Hepatocyte (in vitro differentiated cells): ENCODE results near the gene PGD. TPM values are rescaled to one million over a fixed set of nuclear protein-coding genes. Genes with fewer than 3 reads are reported as not detected.

Source experiments
- DNase-seq: peaks from one replicate; pipeline ENCODE4 v3.0.0-alpha.2; 2016; ENCODE audit warnings: low spot score
- H2AFZ ChIP-seq: fragments of 200-600 bp; sonication (generic); 2 replicates; pipeline ENCODE4 v1.6.0; 2016; ENCODE audit warnings: antibody characterized with exemption, mild to moderate bottlenecking
- H3K27ac ChIP-seq: fragments of 200-600 bp; sonication (generic); 2 replicates; pipeline ENCODE4 v1.5.1; 2016; ENCODE audit warnings: mild to moderate bottlenecking
- H3K27me3 ChIP-seq: fragments of 200-600 bp; sonication (generic); 2 replicates; pipeline ENCODE4 v1.6.1; 2016
- H3K36me3 ChIP-seq: fragments of 200-600 bp; sonication (generic); replicated peaks from 2 replicates; pipeline ENCODE4 v1.5.1; 2016; ENCODE audit warnings: low read depth; ENCODE audit not compliant: insufficient read depth
- H3K4me1 ChIP-seq: fragments of 200-600 bp; sonication (generic); 2 replicates; pipeline ENCODE4 v1.5.1; 2016; ENCODE audit warnings: mild to moderate bottlenecking, moderate library complexity; ENCODE audit not compliant: insufficient read depth
- H3K4me2 ChIP-seq: fragments of 200-600 bp; sonication (generic); 2 replicates; pipeline ENCODE4 v1.6.0; 2016
- H3K4me3 ChIP-seq: fragments of 200-600 bp; sonication (generic); 2 replicates; pipeline ENCODE4 v1.5.1; 2016; ENCODE audit warnings: mild to moderate bottlenecking
- H3K79me2 ChIP-seq: fragments of 200-600 bp; sonication (generic); 2 replicates; pipeline ENCODE4 v1.6.0; 2017; ENCODE audit warnings: mild to moderate bottlenecking
- H3K9me2 ChIP-seq: fragments of 200-600 bp; sonication (generic); replicated peaks from 2 replicates; pipeline ENCODE4 v1.6.0; 2017; ENCODE audit warnings: mild to moderate bottlenecking; ENCODE audit not compliant: insufficient read depth
- H3K9me3 ChIP-seq: fragments of 200-600 bp; sonication (generic); 2 replicates; pipeline ENCODE4 v1.5.1; 2016; ENCODE audit warnings: low read depth, mild to moderate bottlenecking
- H4K20me1 ChIP-seq: fragments of 200-600 bp; sonication (generic); 2 replicates; pipeline ENCODE4 v1.6.0; 2016; ENCODE audit warnings: mild to moderate bottlenecking; ENCODE audit not compliant: insufficient read depth, poor library complexity, severe bottlenecking
- EZH2 ChIP-seq: fragments of 200-600 bp; sonication (generic); IDR thresholded peaks from 2 replicates; pipeline ENCODE4 v1.6.1; 2016; ENCODE audit warnings: antibody characterized with exemption, mild to moderate bottlenecking, borderline replicate concordance
- EZH2phosphoT487 ChIP-seq: fragments of 200-600 bp; sonication (generic); IDR thresholded peaks from one replicate; pipeline ENCODE4 v1.6.1; 2018; ENCODE audit warnings: antibody characterized with exemption, mild to moderate bottlenecking, low read depth, moderate library complexity; ENCODE audit not compliant: unreplicated experiment, severe bottlenecking
- WGBS: methylation state at CpG from one replicate; pipeline ENCODE4 v1.1.6; 2016; ENCODE audit warnings: low lambda C conversion rate; ENCODE audit errors: missing lambda C conversion rate; 5-methylcytosine and 5-hydroxymethylcytosine counted together
- polyA plus RNA-seq: library from polyadenylated mRNA; unstranded; fragments of >200 nt; fragmentation: Nextera tagmentation; extraction: Ambion mirVana; gene quantifications from 2 replicates; pipeline ENCODE4 v1.2.1, GENCODE V29; 2016
- total RNA-seq: library from RNA; depleted of rRNA; stranded (reverse); fragments of >200 nt; gene quantifications from 2 replicates; pipeline ENCODE4 v1.2.3, GENCODE V29; 2014
- TF ChIP-seq, protein P1 (sequence below): fragments of 200-600 bp; sonication (generic); IDR thresholded peaks from 2 replicates; pipeline ENCODE4 v1.5.1; 2016; ENCODE audit warnings: antibody characterized with exemption, mild to moderate bottlenecking; ENCODE audit not compliant: poor library complexity

Gene PGD
- total and polyA plus RNA-seq, 2 experiments from 2014 or later = 86.8 to 103 TPM

DNA sequence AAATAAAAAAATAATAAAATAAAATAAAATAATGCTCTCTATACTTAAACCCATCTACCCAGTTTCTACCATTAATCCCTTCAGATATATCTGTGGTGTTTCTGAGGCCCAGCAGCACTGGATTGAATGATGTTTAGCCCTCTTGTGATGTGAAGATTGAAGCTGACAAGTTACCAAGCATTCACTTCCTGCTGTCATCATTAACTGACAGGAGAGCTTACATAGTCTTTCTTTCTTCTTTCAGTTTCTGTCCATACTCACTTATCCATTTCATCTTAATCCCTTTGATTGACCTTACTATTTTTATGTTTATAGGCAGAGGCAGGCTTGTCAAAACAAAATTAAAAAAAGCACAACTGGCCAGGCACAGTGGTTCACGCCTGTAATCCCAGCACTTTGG is 38.8 kb upstream of the PGD start:
- H3K27me3 ChIP-seq = no peaks in the 10 kb centered on the region
- TF ChIP-seq EZH2phosphoT487 = no peak
- no peak for TF ChIP-seq EZH2
- TF ChIP-seq, protein P1, sequence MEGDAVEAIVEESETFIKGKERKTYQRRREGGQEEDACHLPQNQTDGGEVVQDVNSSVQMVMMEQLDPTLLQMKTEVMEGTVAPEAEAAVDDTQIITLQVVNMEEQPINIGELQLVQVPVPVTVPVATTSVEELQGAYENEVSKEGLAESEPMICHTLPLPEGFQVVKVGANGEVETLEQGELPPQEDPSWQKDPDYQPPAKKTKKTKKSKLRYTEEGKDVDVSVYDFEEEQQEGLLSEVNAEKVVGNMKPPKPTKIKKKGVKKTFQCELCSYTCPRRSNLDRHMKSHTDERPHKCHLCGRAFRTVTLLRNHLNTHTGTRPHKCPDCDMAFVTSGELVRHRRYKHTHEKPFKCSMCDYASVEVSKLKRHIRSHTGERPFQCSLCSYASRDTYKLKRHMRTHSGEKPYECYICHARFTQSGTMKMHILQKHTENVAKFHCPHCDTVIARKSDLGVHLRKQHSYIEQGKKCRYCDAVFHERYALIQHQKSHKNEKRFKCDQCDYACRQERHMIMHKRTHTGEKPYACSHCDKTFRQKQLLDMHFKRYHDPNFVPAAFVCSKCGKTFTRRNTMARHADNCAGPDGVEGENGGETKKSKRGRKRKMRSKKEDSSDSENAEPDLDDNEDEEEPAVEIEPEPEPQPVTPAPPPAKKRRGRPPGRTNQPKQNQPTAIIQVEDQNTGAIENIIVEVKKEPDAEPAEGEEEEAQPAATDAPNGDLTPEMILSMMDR = no peak
- H4K20me1 ChIP-seq = no peaks in the 10 kb centered on the region
- H3K27ac ChIP-seq = no peak overlapping the region
- H3K79me2 ChIP-seq = no peaks in the 10 kb centered on the region
- DNase-seq = no peak
- no peak overlapping the region for H2AFZ ChIP-seq
- H3K9me2 ChIP-seq = no peaks in the 10 kb centered on the region
- 96% methylated on average over 1 of the region's 1 CpG for WGBS
- H3K4me1 ChIP-seq = no peaks in the 10 kb centered on the region
- H3K9me3 ChIP-seq = no peaks in the 10 kb centered on the region
- H3K4me2 ChIP-seq = no peak overlapping the region
- H3K36me3 ChIP-seq = no peaks in the 10 kb centered on the region
- H3K4me3 ChIP-seq = no peak overlapping the region

DNA sequence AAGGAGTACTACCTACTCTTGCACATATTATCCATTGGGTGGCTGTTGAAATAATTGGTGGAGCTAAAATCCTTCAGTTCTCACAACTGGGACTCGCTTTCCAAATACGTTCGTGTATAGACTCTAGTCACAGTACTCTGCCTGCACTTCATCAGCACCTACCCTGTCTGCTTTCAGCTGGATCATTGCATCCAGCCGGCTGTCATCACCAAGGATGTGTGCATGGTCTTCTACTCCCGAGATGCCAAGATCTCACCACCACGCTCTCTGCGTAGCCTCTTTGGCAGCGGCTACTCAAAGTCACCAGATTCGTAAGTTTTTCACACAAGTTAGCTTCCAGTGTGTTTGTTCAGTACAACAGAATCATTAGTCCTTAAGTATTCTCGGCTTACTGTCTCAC is 37.3 kb upstream of the PGD start:
- Histone ChIP-seq H3K4me3 (no peak overlapping the region), H3K36me3 (no peaks in the 10 kb centered on the region), H4K20me1 (no peaks in the 10 kb centered on the region), H2AFZ (no peak overlapping the region), H3K27ac (no peak overlapping the region), H3K4me1 (no peaks in the 10 kb centered on the region), H3K9me2 (no peaks in the 10 kb centered on the region), H3K79me2 (no peaks in the 10 kb centered on the region), H3K9me3 (no peaks in the 10 kb centered on the region), H3K27me3 (no peaks in the 10 kb centered on the region), H3K4me2 (no peak overlapping the region)
- 99% methylated on average over 10 of the region's 10 CpGs for WGBS
- DNase-seq = no peak
- TF ChIP-seq EZH2 = no peak
- TF ChIP-seq, protein P1 = no peak

DNA sequence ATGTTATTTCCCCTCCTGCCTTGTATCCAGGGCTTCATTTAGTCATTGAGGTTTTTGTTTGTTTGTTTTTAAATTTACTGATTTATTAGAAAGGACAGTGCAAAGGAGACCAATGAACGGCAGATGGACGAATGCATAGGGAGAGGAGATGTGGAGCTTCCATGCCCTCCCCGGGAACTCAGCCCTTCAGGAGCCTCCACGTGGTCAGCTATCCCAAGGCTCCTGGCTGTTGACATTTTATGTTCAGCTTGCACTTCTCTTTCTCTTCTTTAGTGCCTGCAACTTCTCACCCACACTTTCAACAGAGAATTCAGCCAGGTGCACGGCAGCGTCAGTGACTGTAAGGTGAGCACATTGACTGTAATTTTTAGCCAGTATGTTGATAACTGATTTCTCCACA is 30.7 kb upstream of the PGD start:
- WGBS = 84% methylated on average over 6 of the region's 6 CpGs
- no peak overlapping the region for H3K4me2 ChIP-seq
- H3K79me2 ChIP-seq = no peaks in the 10 kb centered on the region
- no peaks in the 10 kb centered on the region for H3K9me3 ChIP-seq
- no peaks in the 10 kb centered on the region for H4K20me1 ChIP-seq
- no peak overlapping the region for H3K4me3 ChIP-seq
- no peaks in the 10 kb centered on the region for H3K4me1 ChIP-seq
- H3K27ac ChIP-seq = no peak overlapping the region
- no peaks in the 10 kb centered on the region for H3K36me3 ChIP-seq
- no peak overlapping the region for H2AFZ ChIP-seq
- TF ChIP-seq EZH2 (no peak), EZH2phosphoT487 (no peak)
- TF ChIP-seq, protein P1 = no peak
- H3K27me3 ChIP-seq = no peaks in the 10 kb centered on the region
- H3K9me2 ChIP-seq = no peaks in the 10 kb centered on the region
- no peak for DNase-seq

DNA sequence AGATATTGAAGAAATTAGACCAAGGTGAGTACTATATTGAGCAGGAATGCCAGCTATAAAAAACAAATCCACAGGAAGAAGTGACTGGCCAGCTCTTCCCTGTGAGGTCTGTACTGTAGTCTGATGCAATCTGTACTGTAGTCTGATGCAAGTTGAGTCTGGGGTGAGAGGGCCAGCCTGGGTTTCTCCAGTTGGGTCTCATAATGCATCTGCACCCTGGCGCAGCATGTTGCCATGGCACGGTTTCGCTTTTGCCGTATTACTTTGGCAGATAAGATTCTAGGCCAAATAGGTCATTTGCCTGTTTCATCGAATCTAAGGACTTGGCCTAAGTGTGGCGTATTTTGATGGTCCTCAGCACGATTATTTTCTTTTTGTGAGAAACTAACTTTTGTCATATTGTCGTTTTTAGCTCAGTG is 24.4 kb upstream of the PGD start:
- no peaks in the 10 kb centered on the region for H3K79me2 ChIP-seq
- H4K20me1 ChIP-seq = no peaks in the 10 kb centered on the region
- no peak overlapping the region for H3K4me3 ChIP-seq
- 96% methylated on average over 8 of the region's 8 CpGs for WGBS
- no peak overlapping the region for H3K4me2 ChIP-seq
- no peaks in the 10 kb centered on the region for H3K9me3 ChIP-seq
- H3K4me1 ChIP-seq = no peaks in the 10 kb centered on the region
- TF ChIP-seq EZH2 (no peak), EZH2phosphoT487 (no peak)
- TF ChIP-seq, protein P1 = no peak
- H2AFZ ChIP-seq = no peak overlapping the region
- H3K27me3 ChIP-seq = no peaks in the 10 kb centered on the region
- no peaks in the 10 kb centered on the region for H3K36me3 ChIP-seq
- H3K27ac ChIP-seq = no peak overlapping the region
- DNase-seq = no peak
- H3K9me2 ChIP-seq = no peaks in the 10 kb centered on the region
